GM19023 (cell line): ENCODE data around the gene IQCN.

Experiments used
- ATAC-seq: cut with Tn5 transposase; IDR thresholded peaks from one replicate; pipeline ENCODE4 v1.9.1; 2021; ENCODE audit warnings: mild to moderate bottlenecking, moderate library complexity; ENCODE audit not compliant: unreplicated experiment

The IQCN gene

GRCh38 chr19:18274219-18274780 lies at the start of gene IQCN:
TSS of gene IQCN (minus strand) at chr19:18274452. CDS start at chr19:18269478, 4,974 bp downstream.
- ATAC-seq = no peak

GRCh38 chr19:18322759-18323460 lies 48.7 kb upstream of the IQCN start, which contains the start of gene LSM4:
TSS of gene LSM4 (minus strand) at chr19:18323076. CDS start at chr19:18323020, 56 bp downstream.
- peak; percentile 90 for ATAC-seq

GRCh38 chr19:18322318-18322758 lies 48.1 kb upstream of the IQCN start:
- ATAC-seq = peak; percentile 8

GRCh38 chr19:18321734-18322102 lies 47.5 kb upstream of the IQCN start:
- ATAC-seq = no peak

- no peak for ATAC-seq
These were observed 46.8 kb upstream of the IQCN start for GRCh38 chr19:18320865-18321733.

- ATAC-seq = no peak
These were observed 45.4 kb upstream of the IQCN start for GRCh38 chr19:18319591-18320135.

GRCh38 chr19:18317961-18318800 lies 43.9 kb upstream of the IQCN start:
- no peak for ATAC-seq

GRCh38 chr19:18313398-18313797 lies 39.1 kb upstream of the IQCN start:
- no peak for ATAC-seq

- ATAC-seq = no peak
These were observed 37.9 kb upstream of the IQCN start for GRCh38 chr19:18312092-18312534.

- no peak for ATAC-seq
These were observed 37.3 kb upstream of the IQCN start for GRCh38 chr19:18311502-18312091.

- no peak for ATAC-seq
These were observed 36.7 kb upstream of the IQCN start for GRCh38 chr19:18310966-18311365.

- ATAC-seq = no peak
These were observed 36.1 kb upstream of the IQCN start for GRCh38 chr19:18310118-18310909.

- ATAC-seq = no peak
These were observed 35.3 kb upstream of the IQCN start for GRCh38 chr19:18309525-18310064.

- ATAC-seq = no peak
These were observed 34.7 kb upstream of the IQCN start for GRCh38 chr19:18308948-18309325.

GRCh38 chr19:18308051-18308947 lies 34.0 kb upstream of the IQCN start:
- ATAC-seq = no peak

- no peak for ATAC-seq
These were observed 33.0 kb upstream of the IQCN start for GRCh38 chr19:18307271-18307681.

- no peak for ATAC-seq
These were observed 32.6 kb upstream of the IQCN start for GRCh38 chr19:18306888-18307260.
